Ishikawa (cell line): Measurements from ENCODE around the gene KRT71.

Source experiments
- CREB1 ChIP-seq: IDR thresholded peaks from 2 replicates; pipeline ENCODE4 v1.6.1; 2012; ENCODE audit warnings: low read depth
- EGR1 ChIP-seq: IDR thresholded peaks from 2 replicates; pipeline ENCODE4 v1.6.1; 2012
- EP300 ChIP-seq: IDR thresholded peaks from 2 replicates; pipeline ENCODE4 v1.6.1; 2012; ENCODE audit warnings: borderline replicate concordance
- FOXM1 ChIP-seq: IDR thresholded peaks from 2 replicates; pipeline ENCODE4 v1.6.1; 2012; ENCODE audit warnings: low read depth, borderline replicate concordance
- NFIC ChIP-seq: IDR thresholded peaks from 2 replicates; pipeline ENCODE4 v1.6.1; 2012
- RAD21 ChIP-seq: IDR thresholded peaks from 2 replicates; pipeline ENCODE4 v1.6.1; 2012; ENCODE audit warnings: low read depth
- TAF1 ChIP-seq: IDR thresholded peaks from 2 replicates; pipeline ENCODE4 v1.6.1; 2012; ENCODE audit warnings: low read depth, mild to moderate bottlenecking
- TCF12 ChIP-seq: IDR thresholded peaks from 2 replicates; pipeline ENCODE4 v1.6.1; 2012; ENCODE audit warnings: low read depth
- TEAD4 ChIP-seq: IDR thresholded peaks from 2 replicates; pipeline ENCODE4 v1.6.1; 2012
- YY1 ChIP-seq: IDR thresholded peaks from 2 replicates; pipeline ENCODE4 v1.6.1; 2012; ENCODE audit warnings: low read depth
- ZBTB7A ChIP-seq: IDR thresholded peaks from 2 replicates; pipeline ENCODE4 v1.6.1; 2012; ENCODE audit warnings: low read depth
- TF ChIP-seq, protein P1 (sequence below): IDR thresholded peaks from 2 replicates; pipeline ENCODE4 v1.6.1; 2012
- TF ChIP-seq, protein P2 (sequence below): IDR thresholded peaks from 2 replicates; pipeline ENCODE4 v1.6.1; 2012
- TF ChIP-seq, protein P3 (sequence below): IDR thresholded peaks from 2 replicates; pipeline ENCODE4 v1.6.1; 2012; ENCODE audit warnings: low read depth, mild to moderate bottlenecking

Gene KRT71

DNA sequence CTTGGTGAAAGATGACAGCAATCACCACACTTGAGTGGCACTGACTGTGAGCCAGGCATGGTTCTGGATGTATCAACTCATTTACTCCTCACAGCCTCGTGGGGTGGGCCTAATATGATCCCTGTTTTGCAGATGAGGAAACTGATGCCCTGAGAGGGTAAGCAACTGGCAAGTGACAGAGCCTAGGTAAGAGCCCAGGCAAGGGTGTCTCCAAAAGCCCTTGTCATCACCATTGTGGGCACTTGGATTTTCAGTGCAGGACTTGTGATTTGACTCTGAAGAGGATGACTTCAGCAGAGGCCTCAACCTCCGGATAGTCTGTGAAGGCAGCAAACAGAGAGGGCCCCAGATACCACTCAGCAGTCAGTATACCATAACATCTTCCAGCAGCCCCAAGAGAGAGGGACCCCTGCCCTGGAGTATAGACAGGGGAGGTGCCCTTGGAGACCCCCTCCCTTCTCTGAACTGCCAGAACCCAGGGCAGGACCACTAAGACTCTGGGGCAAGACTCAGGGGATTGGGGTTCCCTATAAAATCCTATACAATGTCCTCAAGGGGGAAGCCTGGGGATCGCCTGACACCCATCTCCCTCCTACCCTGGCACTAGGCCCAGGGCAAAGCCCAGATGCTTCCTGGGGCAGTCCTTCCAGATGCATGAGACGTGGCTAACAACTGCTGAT is 25.7 kb downstream of the KRT71 start:
- TF ChIP-seq TEAD4 (no peak), RAD21 (no peak), CREB1 (no peak)
- TF ChIP-seq, protein P1, sequence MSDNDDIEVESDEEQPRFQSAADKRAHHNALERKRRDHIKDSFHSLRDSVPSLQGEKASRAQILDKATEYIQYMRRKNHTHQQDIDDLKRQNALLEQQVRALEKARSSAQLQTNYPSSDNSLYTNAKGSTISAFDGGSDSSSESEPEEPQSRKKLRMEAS: no peak
- TF ChIP-seq, protein P2, sequence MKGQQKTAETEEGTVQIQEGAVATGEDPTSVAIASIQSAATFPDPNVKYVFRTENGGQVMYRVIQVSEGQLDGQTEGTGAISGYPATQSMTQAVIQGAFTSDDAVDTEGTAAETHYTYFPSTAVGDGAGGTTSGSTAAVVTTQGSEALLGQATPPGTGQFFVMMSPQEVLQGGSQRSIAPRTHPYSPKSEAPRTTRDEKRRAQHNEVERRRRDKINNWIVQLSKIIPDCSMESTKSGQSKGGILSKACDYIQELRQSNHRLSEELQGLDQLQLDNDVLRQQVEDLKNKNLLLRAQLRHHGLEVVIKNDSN: no peak

DNA sequence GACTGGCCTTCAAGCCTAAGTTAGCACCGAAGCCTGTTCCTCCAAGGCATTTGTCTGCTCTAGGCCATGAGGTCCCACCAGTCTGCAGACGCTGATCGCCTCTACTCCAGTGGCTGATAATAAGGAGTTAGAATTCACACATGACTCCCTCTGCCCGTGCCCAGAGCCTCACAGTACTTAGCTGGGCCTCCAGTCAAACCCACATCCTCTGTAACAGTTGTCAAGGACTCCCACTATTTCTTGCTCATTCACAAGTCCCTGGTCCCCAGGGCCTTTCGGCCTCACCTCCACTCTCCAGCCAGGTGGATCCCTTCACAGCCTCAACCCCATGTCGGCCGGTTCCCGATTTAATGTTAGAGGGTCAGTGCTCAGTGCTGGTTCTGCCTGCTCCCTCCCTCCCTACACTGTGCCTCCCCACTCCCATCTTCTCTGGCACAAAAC is 26.4 kb downstream of the KRT71 start:
- TF ChIP-seq, protein P3, sequence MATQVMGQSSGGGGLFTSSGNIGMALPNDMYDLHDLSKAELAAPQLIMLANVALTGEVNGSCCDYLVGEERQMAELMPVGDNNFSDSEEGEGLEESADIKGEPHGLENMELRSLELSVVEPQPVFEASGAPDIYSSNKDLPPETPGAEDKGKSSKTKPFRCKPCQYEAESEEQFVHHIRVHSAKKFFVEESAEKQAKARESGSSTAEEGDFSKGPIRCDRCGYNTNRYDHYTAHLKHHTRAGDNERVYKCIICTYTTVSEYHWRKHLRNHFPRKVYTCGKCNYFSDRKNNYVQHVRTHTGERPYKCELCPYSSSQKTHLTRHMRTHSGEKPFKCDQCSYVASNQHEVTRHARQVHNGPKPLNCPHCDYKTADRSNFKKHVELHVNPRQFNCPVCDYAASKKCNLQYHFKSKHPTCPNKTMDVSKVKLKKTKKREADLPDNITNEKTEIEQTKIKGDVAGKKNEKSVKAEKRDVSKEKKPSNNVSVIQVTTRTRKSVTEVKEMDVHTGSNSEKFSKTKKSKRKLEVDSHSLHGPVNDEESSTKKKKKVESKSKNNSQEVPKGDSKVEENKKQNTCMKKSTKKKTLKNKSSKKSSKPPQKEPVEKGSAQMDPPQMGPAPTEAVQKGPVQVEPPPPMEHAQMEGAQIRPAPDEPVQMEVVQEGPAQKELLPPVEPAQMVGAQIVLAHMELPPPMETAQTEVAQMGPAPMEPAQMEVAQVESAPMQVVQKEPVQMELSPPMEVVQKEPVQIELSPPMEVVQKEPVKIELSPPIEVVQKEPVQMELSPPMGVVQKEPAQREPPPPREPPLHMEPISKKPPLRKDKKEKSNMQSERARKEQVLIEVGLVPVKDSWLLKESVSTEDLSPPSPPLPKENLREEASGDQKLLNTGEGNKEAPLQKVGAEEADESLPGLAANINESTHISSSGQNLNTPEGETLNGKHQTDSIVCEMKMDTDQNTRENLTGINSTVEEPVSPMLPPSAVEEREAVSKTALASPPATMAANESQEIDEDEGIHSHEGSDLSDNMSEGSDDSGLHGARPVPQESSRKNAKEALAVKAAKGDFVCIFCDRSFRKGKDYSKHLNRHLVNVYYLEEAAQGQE: no peak
- TF ChIP-seq, protein P1: no peak
- TF ChIP-seq TAF1: no peak
- TF ChIP-seq EGR1: no peak

DNA sequence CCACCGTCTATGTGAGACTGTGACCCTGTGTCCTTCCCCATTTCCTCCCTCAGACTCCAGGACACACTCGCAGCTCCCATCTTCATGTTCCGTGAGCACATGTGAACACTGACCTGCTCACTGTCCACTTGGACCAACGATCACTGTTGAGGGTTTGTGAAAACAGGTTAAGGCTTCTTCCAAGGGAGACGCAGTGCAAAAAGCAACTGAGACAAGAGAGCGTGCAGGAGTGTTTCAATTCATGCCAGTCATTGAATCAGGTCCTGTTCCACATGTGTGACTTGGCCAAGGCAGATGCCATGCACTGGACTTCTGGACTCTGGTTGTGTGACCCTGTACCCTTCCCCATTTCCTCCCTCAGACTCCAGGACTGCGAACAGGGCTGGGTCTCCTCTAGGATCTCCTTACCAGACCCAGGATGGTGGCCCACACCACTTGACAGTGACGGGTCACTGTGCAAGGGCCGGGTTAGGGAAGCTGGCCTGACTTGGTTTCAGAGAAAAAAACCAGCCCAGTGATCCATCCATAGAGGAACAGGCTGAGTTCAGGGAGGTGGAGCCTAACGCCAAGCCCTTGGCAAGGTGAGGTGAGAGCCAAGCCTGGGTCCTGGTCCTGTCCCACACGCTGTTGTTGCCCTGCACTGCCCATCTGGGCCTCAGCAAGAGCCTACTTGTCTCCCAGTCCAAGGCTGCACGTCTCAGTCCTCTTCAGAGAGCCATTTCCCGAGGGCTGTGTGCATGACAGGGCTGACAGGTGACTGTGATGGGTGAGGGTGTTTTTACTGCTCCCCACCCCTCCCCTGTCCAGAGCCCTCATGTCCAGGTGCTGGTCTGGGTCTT is 27.1 kb downstream of the KRT71 start:
- no peak for TF ChIP-seq YY1
- TF ChIP-seq, protein P1: no peak; the same call in 1 of the 2 replicates
- no peak for TF ChIP-seq TAF1
- no peak for TF ChIP-seq FOXM1
- TF ChIP-seq EGR1: no peak
- no peak for TF ChIP-seq TEAD4
- no peak for TF ChIP-seq CREB1
- no peak for TF ChIP-seq TCF12
- TF ChIP-seq EP300: no peak
- TF ChIP-seq RAD21: no peak
- TF ChIP-seq, protein P3: no peak
- TF ChIP-seq ZBTB7A: no peak
- TF ChIP-seq NFIC: no peak

DNA sequence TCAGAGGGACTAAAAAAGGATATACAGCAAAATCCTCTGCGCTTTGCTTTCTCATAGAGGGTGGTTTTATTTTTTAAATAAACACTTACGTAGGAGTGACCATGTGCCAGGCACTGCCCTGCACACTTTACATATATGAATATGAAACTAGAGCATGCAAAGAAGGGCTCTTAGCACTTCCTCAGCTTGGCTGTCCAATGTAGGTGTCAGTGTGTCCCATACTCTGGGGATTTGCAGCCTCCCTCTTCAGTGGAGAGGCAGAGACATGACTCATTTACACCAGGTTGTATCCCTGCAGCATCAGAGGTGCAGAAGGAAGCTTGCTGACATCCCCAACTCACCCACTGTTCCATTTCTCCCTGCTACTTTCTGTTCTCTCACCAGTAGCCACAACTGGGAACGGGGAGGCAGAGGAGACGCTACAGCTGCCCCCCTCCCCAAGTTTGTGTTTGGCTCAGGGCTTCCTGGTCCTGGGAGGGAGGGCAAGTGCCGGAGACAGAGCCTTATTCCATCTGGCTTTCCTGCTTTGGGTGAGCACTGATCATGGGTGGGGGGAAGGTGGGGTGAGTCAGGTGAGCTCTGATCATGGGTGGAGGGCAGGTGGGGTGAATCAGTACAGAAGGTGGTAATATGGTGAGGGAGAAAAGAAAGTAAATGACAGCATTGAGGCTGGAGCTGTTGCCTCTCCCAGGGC is 27.9 kb downstream of the KRT71 start:
- 0 out of 2 replicates have a peak, but pooled peaks have one; percentile 12 for TF ChIP-seq TCF12
- TF ChIP-seq, protein P2: no peak

DNA sequence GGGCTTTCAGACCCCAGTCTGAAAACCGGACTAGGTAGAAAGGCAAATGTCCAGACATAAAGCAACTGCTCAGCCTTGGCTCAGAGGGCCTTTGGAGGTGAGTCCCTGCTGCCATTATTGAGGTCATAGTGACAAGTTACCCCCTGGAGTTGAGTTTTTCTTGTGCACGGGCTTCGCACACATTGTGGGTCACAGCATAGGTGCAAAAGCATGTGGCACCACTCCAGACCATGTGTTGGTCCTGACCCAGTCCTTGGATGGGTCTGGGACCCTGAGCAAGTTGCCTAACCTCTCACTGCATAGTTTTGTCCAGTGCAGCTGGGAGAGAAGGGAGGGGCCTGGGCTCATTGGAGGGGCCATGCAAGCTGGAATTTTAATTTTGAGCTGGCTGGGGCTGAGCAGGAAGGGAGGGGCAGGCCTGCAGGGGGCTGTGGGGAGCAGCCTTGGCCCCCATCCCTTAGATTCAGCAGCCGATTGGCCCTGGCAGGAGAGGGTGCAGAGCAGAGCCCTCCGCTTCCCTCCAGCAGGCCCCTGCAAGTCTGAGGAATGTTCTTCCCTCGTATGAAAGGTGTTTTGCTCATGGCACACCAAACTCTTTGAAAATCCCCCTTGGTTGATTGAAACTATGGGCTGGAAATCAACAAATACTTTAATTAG is 28.6 kb downstream of the KRT71 start:
- no peak for TF ChIP-seq ZBTB7A
- TF ChIP-seq, protein P1: peak; percentile 42; the same call in 1 of the 2 replicates
